HepG2 (cell line): ENCODE results near the gene ARFGAP1. TPM values are rescaled to one million over a fixed set of nuclear protein-coding genes. Genes with fewer than 3 reads are reported as not detected.

Experiments used
- DNMT1 ChIP-seq: sonication (generic); formaldehyde crosslinking; IDR thresholded peaks from 2 replicates; pipeline ENCODE4 v1.5.1; 2020; ENCODE audit warnings: mild to moderate bottlenecking, missing genetic modification reagents
- FLYWCH1 ChIP-seq: sonication (generic); formaldehyde crosslinking; IDR thresholded peaks from 2 replicates; pipeline ENCODE4 v1.8.1; 2023; ENCODE audit warnings: mild to moderate bottlenecking, missing genetic modification reagents
- FOXP1 ChIP-seq, 2 experiments: fragments of 450-650 bp in 1 of 2; IDR thresholded peaks; 2 replicates each; pipeline ENCODE4 v1.6.1; 2017 to 2018; ENCODE audit warnings: antibody characterized with exemption in 1 of 2
- GATA4 ChIP-seq: sonication (generic); IDR thresholded peaks from 2 replicates; pipeline ENCODE4 v1.6.1; 2016; ENCODE audit warnings: antibody characterized with exemption, low read depth, borderline replicate concordance
- GATAD2A ChIP-seq: IDR thresholded peaks from 2 replicates; pipeline ENCODE4 v1.6.1; 2016
- HES4 ChIP-seq: sonication (generic); formaldehyde crosslinking; IDR thresholded peaks from 2 replicates; pipeline ENCODE4 v1.9.0; 2021; ENCODE audit warnings: mild to moderate bottlenecking, missing genetic modification reagents, borderline replicate concordance
- KDM2A ChIP-seq: sonication (generic); formaldehyde crosslinking; IDR thresholded peaks from 2 replicates; pipeline ENCODE4 v1.4.0; 2020; ENCODE audit warnings: low read depth, missing genetic modification reagents, borderline replicate concordance
- KDM4B ChIP-seq: sonication (generic); formaldehyde crosslinking; IDR thresholded peaks from 2 replicates; pipeline ENCODE4 v1.4.0; 2020; ENCODE audit warnings: missing genetic modification reagents
- MTF1 ChIP-seq: sonication (generic); formaldehyde crosslinking; IDR thresholded peaks from 2 replicates; pipeline ENCODE4 v1.5.0; 2020; ENCODE audit warnings: missing genetic modification reagents
- MYC ChIP-seq: sonication (generic); formaldehyde crosslinking; IDR thresholded peaks from 2 replicates; pipeline ENCODE4 v1.9.0; 2021; ENCODE audit warnings: missing genetic modification reagents, borderline replicate concordance
- NFIB ChIP-seq: sonication (generic); formaldehyde crosslinking; IDR thresholded peaks from 2 replicates; pipeline ENCODE4 v1.9.0; 2021; ENCODE audit warnings: missing genetic modification reagents, mild to moderate bottlenecking, borderline replicate concordance
- NONO ChIP-seq, 2 experiments: fragments of 450-650 bp in 1 of 2; sonication (generic) in 1 of 2; formaldehyde crosslinking in 1 of 2; IDR thresholded peaks in 1 of 2; conservative IDR thresholded peaks in 1 of 2; 2 replicates each; pipeline versions ENCODE4 v1.6.1 to v1.8.0; 2017 to 2022; ENCODE audit warnings: mild to moderate bottlenecking in 1 of 2, missing genetic modification reagents in 1 of 2, moderate library complexity in 1 of 2
- POLR2A ChIP-seq, 2 experiments: IDR thresholded peaks; 2 replicates each; pipeline ENCODE4 v1.6.1; 2011; ENCODE audit warnings: low read depth in 2 of 2, low read length in 2 of 2, mild to moderate bottlenecking in 1 of 2, moderate library complexity in 1 of 2; ENCODE audit not compliant: insufficient read depth in 1 of 2
- PRMT3 ChIP-seq: sonication (generic); formaldehyde crosslinking; IDR thresholded peaks from 2 replicates; pipeline ENCODE4 v1.8.1; 2022; ENCODE audit warnings: low read depth, mild to moderate bottlenecking, moderate library complexity, missing genetic modification reagents, borderline replicate concordance
- RAD51 ChIP-seq: fragments of 450-650 bp; IDR thresholded peaks from 2 replicates; pipeline ENCODE4 v1.6.1; 2016; ENCODE audit warnings: borderline replicate concordance
- SOX6 ChIP-seq, 2 experiments: fragments of 450-650 bp in 1 of 2; sonication (generic) in 1 of 2; formaldehyde crosslinking in 1 of 2; IDR thresholded peaks; 2 replicates each; pipeline versions ENCODE4 v1.4.0 to v1.6.1; 2017 to 2020; ENCODE audit warnings: antibody characterized with exemption in 1 of 2, mild to moderate bottlenecking in 1 of 2, missing genetic modification reagents in 1 of 2
- SP140L ChIP-seq: sonication (generic); formaldehyde crosslinking; IDR thresholded peaks from 2 replicates; pipeline ENCODE4 v1.4.0; 2020; ENCODE audit warnings: missing genetic modification reagents, borderline replicate concordance
- ZBTB21 ChIP-seq: sonication (generic); formaldehyde crosslinking; IDR thresholded peaks from 2 replicates; pipeline ENCODE4 v1.4.0; 2020; ENCODE audit warnings: missing genetic modification reagents
- ZNF563 ChIP-seq: sonication (generic); formaldehyde crosslinking; IDR thresholded peaks from 2 replicates; pipeline ENCODE4 v1.8.0; 2022; ENCODE audit warnings: mild to moderate bottlenecking, moderate library complexity, missing genetic modification reagents
- ZNF746 ChIP-seq: sonication (generic); formaldehyde crosslinking; IDR thresholded peaks from 2 replicates; pipeline ENCODE4 v1.8.0; 2022; ENCODE audit warnings: mild to moderate bottlenecking, missing genetic modification reagents
- polyA plus RNA-seq, 8 experiments: library from polyadenylated mRNA; depleted of rRNA in 3 of 8; stranded (reverse) in 7 of 8; unstranded in 1 of 8; fragments of >200 nt; fragmentation: Illumina TruSeq in 4 of 8; extraction: Trizol in 4 of 8; gene quantifications; 2 replicates each; pipeline versions ENCODE4 v1.2.1 to v1.2.3, GENCODE V29; 2011 to 2016; ENCODE audit warnings: low read depth in 4 of 8, missing spikeins in 1 of 8, mixed read lengths in 1 of 8; ENCODE audit not compliant: insufficient read depth in 1 of 8
- total RNA-seq, 5 experiments: library from RNA; depleted of rRNA; stranded (reverse); fragments of >200 nt; fragmentation: Illumina TruSeq; extraction: Trizol; gene quantifications; 2 replicates each; pipeline ENCODE4 v1.2.3, GENCODE V29; 2016; ENCODE audit warnings: low read depth in 1 of 5
- TF ChIP-seq, protein P1 (sequence below): sonication (generic); formaldehyde crosslinking; IDR thresholded peaks from 2 replicates; pipeline ENCODE4 v1.5.0; 2020; ENCODE audit warnings: missing genetic modification reagents
- TF ChIP-seq, protein P2 (sequence below): sonication (generic); formaldehyde crosslinking; IDR thresholded peaks from 2 replicates; pipeline ENCODE4 v1.5.0; 2020; ENCODE audit warnings: mild to moderate bottlenecking, missing genetic modification reagents, moderate library complexity
- TF ChIP-seq, protein P3 (sequence below): sonication (generic); formaldehyde crosslinking; IDR thresholded peaks from 2 replicates; pipeline ENCODE4 v1.4.0; 2020; ENCODE audit warnings: mild to moderate bottlenecking, missing genetic modification reagents

The ARFGAP1 gene
- total and polyA plus RNA-seq, 2 of the 13 experiments (the other 11 are each of a cell fraction or from before 2014, with no cell fraction given), result 132 TPM

DNA sequence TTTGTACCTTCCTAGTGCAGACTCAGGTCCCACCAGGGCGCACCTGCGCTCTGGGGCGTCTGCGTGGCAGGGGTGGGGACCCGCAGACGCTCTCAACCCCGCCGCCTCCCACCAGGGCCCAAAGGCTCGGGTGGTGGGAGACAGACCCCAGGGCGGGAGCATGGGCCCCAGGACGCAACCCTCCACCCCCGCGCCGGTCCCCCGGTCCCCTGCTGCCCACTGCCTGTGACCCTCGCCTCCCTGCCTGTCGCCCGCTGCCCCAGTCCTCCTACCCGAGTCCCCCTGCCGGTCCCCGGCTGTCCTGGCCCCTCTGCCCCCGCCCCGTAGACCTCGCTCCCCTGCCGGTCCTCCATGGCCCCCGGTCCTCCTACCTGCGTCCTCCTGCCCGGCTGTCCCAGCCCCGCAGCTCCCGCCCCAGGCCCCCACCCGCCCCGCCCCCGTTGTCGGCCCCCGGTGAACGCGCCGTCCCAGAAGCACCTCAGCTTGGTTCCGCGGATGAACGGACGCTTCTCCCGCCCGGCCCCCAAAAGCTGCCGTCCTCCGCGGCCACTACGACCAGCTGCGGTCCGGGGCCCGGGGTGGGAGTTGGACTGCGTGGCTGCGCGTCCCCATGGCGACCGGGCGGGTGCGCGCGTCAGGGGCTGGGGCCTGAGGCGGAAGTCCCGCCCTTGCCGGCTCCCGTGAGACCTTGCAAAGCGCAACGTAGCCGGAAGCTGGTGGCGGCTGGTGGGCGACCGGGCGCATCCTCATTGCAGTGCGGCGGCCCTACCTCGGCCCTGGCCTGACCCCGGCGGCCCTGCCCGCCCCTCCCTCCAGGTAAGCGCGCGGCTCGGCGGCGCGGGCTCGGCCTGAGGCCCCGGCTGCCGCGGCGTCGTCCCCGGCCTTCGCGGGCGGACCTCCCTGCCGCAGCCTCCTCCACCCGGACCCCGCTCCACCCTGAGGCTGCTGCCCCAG lies at the start of gene ARFGAP1 (continued):
- TF ChIP-seq ZBTB21, result peak; percentile 43; the same call in 1 of the 2 replicates
- no peak for TF ChIP-seq SOX6 (IDR thresholded peaks at IDR 0.05)
- TF ChIP-seq SOX6 (CRISPR knock-in tag; IDR thresholded peaks at IDR 0.05), result no peak
- TF ChIP-seq KDM4B, result peak; percentile 94
- no peak for TF ChIP-seq RAD51
- TF ChIP-seq FOXP1 (IDR thresholded peaks at IDR 0.05), result no peak
- no peak for TF ChIP-seq FOXP1 (CRISPR knock-in tag; IDR thresholded peaks at IDR 0.05)
- no peak for TF ChIP-seq PRMT3 (CRISPR knock-in tag)
- peak; percentile 81 for TF ChIP-seq KDM2A
- no peak for TF ChIP-seq ZNF746 (CRISPR knock-in tag)
- no peak for TF ChIP-seq NFIB (CRISPR knock-in tag)
- peak; percentile 94 for TF ChIP-seq MYC
- no peak for TF ChIP-seq GATA4
- TF ChIP-seq FLYWCH1 (CRISPR knock-in tag), result no peak
- TF ChIP-seq POLR2A (IDR thresholded peaks at IDR 0.05; ENCODE audit: insufficient read depth in 1 of 2, low read depth in 2 of 2, low read length in 2 of 2), result peak; percentile 82 to 96
- no peak for TF ChIP-seq NONO (IDR thresholded peaks at IDR 0.05)
- peak; percentile 78 for TF ChIP-seq NONO (CRISPR knock-in tag; conservative IDR thresholded peaks at IDR 0.05)
- no peak for TF ChIP-seq MTF1 (CRISPR knock-in tag)
- TF ChIP-seq HES4 (CRISPR knock-in tag), result peak; percentile 79
- peak; percentile 50; the same call in 1 of the 2 replicates for TF ChIP-seq DNMT1
- TF ChIP-seq, protein P1, sequence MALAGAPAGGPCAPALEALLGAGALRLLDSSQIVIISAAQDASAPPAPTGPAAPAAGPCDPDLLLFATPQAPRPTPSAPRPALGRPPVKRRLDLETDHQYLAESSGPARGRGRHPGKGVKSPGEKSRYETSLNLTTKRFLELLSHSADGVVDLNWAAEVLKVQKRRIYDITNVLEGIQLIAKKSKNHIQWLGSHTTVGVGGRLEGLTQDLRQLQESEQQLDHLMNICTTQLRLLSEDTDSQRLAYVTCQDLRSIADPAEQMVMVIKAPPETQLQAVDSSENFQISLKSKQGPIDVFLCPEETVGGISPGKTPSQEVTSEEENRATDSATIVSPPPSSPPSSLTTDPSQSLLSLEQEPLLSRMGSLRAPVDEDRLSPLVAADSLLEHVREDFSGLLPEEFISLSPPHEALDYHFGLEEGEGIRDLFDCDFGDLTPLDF (CRISPR knock-in tag), result peak; percentile 70; the same call in 1 of the 2 replicates
- TF ChIP-seq, protein P2, sequence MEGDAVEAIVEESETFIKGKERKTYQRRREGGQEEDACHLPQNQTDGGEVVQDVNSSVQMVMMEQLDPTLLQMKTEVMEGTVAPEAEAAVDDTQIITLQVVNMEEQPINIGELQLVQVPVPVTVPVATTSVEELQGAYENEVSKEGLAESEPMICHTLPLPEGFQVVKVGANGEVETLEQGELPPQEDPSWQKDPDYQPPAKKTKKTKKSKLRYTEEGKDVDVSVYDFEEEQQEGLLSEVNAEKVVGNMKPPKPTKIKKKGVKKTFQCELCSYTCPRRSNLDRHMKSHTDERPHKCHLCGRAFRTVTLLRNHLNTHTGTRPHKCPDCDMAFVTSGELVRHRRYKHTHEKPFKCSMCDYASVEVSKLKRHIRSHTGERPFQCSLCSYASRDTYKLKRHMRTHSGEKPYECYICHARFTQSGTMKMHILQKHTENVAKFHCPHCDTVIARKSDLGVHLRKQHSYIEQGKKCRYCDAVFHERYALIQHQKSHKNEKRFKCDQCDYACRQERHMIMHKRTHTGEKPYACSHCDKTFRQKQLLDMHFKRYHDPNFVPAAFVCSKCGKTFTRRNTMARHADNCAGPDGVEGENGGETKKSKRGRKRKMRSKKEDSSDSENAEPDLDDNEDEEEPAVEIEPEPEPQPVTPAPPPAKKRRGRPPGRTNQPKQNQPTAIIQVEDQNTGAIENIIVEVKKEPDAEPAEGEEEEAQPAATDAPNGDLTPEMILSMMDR (CRISPR knock-in tag), result peak; percentile 14
- no peak for TF ChIP-seq SP140L (CRISPR knock-in tag)
- TF ChIP-seq, protein P3, sequence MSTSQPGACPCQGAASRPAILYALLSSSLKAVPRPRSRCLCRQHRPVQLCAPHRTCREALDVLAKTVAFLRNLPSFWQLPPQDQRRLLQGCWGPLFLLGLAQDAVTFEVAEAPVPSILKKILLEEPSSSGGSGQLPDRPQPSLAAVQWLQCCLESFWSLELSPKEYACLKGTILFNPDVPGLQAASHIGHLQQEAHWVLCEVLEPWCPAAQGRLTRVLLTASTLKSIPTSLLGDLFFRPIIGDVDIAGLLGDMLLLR, result peak; percentile 91; the same call in 1 of the 2 replicates
- peak; percentile 35; the same call in 1 of the 2 replicates for TF ChIP-seq GATAD2A (CRISPR knock-in tag)
- peak; percentile 95 for TF ChIP-seq ZNF563 (CRISPR knock-in tag)
